Activated CD4-positive, alpha-beta T cell treated with anti-CD3 and anti-CD28 coated beads, Interleukin-2, amount 50 U/mL, for 16 hours (primary cell): Measurements from ENCODE around the gene CLASRP.
A peak's percentile ranks its signal among the peaks of the same experiment; 100 is the strongest.

Experiments
- DNase-seq: peaks from one replicate; pipeline ENCODE4 v3.0.0-alpha.2; 2020

The CLASRP gene

DNA sequence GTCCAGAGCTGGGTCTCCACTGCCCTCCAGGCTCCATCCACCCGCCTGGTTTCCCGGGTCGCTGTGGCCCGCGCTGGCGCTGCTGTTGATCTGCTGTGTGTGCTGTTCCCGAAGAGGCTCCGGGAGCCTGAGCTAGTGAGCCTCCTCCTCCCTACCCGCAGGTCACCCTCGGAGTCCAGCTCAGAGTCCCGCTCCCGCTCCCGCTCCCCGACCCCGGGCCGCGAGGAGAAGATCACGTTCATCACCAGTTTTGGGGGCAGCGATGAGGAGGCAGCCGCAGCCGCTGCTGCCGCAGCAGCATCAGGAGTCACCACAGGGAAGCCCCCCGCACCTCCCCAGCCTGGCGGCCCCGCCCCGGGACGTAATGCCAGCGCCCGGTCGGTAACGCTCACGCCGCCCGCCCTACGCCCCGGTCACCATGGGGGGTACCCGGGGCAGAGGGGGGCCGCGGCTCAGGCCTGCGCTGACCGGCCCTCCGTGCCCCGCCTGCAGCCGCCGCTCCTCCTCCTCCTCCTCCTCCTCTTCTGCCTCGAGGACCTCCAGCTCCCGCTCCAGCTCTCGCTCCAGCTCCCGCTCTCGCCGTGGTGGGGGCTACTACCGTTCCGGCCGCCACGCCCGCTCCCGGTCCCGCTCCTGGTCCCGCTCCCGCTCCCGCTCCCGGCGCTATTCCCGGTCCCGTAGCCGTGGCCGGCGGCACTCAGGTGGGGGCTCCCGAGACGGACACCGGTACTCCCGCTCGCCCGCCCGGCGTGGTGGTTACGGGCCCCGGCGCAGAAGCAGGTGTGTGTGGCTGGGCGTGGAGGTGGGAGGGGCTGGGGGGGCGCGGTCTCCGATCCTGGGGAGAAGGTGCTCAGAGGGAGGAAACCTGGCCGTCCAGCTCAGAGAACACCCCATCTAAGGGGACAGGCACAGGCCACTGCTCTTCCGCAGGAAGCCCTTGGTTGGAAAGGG is 25.3 kb downstream of the CLASRP start:
- no peak for DNase-seq

DNA sequence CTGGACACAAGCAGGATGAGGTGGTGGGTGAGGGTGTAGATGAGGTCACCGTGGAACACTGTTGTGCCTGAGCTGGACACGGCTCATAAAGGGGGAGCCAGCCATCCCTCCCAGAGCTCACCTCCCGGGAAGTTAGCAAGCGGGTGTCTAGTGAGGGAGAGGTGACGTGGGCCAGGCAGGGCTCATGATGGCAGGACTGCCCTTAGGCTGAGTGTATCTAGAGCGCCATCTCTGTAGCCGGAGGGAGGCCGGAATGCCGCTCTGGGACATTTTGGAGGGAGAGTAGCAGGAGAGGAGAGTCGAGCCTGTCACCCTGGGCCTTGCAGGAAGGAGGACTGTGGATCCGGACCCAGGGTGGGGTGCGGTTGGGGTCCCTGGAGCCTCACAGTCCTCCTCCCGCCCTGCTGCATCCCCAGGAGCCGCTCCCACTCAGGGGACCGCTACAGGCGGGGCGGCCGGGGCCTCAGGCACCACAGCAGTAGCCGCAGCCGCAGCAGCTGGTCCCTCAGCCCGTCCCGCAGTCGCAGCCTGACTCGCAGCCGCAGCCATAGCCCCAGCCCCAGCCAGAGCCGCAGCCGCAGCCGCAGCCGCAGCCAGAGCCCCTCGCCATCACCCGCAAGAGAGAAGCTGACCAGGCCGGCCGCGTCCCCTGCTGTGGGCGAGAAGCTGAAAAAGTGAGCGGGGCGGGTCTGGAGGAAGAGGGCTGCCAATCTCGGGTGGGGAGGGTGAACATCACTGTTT is 28.2 kb downstream of the CLASRP start:
- DNase-seq: no peak

DNA sequence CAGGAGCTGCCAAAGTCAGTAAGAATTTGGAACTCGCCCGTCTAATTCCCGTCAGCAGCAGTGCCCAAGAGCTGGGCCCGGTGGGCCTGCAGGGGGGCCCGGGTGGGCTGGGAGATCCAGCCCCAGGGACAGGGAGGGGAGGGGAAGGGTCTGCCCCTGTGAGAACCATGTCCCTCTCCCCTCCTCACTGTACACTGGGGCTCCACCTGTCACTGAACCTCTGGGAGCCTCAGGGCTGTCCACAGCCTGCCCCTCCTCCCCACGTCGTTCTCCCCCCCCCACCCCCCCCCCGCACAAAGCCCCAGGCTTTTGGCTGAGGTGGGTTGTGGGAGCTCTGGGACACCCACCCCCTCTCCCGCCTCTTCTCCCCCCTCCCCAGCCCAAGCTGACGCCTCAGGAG is 29.2 kb downstream of the CLASRP start:
- DNase-seq: no peak

DNA sequence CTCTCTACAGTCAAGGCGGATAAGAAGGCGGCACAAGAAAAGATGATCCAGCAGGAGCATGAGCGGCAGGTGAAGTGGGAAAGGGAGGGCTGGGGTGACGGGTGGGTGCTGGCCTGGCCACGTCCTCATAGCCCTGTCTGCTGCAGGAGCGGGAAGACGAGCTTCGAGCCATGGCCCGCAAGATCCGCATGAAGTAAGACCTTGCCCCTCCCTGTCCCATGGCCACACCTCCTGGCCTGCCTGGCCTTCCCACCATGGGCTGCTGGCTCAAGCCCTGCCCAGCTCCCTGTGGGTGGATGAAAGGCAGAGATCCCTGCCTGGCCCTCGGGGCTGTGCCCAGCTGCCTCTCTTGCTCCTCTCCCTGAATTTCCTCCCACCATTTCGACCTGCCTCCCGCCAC is 30.2 kb downstream of the CLASRP start:
- DNase-seq: no peak

DNA sequence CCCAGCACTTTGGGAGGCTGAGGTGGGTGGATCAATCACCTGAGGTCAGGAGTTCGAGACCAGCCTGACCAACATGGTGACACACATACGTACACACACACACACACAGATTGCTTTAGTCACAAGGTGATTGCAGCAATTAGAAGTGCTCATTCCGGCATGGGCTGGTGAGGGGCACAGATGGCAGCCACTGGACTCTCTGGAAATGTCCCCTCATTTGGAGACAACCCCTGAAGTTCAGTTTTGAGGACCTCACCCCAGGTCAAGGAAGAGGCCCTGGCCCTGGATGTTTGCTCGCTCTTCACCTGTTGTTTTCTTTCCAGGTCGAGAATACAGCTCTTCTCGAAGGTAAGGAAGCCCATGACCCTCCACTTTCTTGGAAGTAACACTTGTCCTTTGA is 31.4 kb downstream of the CLASRP start:
- DNase-seq: no peak

DNA sequence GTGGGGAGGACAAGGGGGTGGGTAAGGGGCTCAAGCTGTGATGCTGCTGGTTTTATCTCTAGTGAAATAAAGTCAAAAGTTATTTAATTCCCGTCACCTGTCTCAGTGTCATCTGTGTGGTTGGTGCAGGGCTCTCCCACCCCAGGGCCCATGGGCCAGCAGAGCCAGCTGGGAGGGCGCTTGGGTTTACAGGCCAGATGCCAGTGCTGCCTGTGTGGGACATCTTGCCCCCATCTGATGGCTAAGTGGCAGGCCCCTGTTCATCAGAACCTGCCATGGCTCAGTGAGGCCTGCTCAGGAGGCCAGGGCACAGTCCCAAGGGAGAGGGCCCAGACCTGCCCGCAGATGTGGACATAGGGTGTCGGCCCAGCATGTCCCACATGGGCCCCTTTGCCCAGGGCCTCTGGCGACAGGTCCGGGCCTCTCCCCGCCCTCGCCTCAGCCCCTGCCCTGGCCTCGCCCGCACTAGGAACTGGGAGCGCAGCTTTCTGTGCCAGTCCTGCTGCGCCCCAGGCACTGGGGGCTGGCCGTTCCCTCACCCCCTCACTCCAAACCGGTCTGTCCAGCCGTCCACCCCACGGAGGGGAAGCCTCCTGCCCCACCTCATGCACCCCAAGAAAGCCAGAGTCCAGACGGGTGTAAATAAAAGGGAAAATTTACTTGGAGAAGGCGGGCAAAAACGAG is 32.2 kb downstream of the CLASRP start:
- DNase-seq: no peak

DNA sequence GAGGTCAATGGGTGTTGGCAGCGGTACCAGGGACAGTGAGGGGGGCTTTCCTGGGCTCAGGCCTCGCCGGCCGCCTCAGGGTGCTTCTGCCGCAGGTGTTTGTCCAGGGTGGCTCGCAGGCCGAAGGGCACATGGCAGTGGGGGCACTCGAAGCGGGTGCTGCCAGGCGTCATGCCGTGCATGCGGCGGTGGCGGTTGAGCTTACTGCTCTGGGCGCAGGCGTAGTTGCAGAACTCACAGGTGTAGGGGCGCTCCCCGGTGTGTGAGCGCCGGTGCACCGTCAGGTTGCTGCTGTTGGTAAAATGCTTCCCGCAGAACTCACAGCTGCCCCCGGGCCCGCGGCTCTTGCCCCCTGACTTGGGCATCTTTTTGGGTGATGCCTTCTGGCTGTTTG is 32.7 kb downstream of the CLASRP start:
- DNase-seq: no peak

DNA sequence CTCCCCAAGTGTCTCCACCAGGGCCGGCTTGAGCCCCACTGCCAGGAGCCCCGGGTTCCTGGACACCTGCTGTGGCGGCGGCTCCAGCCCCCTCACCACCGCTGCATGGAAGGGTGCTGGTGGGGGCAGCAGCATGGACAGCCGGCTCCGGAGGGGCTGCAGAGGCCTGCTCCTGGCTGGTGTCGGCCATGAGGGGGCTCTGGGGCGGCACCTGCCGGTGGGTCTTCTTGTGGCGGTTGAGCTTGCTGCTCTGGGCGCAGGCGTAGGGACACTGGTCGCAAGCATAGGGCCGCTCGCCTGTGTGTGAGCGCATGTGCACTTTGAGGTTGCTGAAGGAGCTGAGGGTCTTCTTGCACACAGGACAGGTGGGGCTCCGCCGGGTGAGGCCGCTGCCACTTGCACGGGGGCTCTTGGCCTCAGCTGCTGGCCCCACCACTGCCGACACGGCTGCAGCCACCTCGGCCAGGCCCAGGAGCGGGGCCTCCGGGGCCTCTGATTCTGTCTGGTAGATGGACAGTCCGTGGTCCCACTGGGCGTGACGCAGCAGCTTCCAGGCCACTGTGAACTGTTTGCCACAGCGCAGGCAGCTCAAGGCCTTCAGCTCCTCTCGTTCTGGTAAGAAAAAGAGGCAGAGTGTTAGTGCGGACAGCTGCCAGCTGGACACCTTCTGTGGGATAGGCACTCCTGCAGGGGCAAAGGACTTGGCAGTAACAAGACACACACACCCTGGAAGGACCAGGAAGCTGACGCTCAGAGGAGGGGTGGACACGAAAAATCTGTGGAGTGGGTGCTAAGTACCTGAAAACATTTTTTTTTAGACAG is 33.3 kb downstream of the CLASRP start:
- DNase-seq: no peak

DNA sequence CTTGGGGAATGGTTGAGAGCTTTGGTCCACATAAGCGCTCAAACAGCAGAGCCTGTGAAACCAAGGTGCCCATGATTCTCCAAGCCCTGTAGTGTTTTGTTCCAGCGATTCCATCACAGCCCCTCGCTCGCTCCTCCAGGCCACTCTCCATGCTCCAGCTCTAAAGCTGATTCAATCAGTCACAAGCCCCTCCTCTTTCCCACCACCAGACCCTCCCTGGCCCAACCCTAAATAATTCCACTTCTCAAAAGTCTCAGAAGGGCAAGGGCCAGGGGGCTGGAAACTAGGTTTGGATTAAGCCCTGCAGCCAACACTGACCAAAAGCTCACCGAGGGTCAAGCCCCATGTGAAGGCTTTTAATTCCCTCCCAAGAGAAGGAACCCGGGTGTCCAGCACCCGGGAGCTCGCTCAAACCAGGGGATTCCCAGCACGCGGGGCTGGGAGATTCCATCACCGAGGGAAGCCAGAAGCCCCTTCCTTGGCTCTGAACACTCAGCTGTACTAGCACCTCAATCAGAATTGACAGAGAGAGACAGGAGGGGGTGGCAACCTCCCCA is 36.0 kb downstream of the CLASRP start:
- no peak for DNase-seq

DNA sequence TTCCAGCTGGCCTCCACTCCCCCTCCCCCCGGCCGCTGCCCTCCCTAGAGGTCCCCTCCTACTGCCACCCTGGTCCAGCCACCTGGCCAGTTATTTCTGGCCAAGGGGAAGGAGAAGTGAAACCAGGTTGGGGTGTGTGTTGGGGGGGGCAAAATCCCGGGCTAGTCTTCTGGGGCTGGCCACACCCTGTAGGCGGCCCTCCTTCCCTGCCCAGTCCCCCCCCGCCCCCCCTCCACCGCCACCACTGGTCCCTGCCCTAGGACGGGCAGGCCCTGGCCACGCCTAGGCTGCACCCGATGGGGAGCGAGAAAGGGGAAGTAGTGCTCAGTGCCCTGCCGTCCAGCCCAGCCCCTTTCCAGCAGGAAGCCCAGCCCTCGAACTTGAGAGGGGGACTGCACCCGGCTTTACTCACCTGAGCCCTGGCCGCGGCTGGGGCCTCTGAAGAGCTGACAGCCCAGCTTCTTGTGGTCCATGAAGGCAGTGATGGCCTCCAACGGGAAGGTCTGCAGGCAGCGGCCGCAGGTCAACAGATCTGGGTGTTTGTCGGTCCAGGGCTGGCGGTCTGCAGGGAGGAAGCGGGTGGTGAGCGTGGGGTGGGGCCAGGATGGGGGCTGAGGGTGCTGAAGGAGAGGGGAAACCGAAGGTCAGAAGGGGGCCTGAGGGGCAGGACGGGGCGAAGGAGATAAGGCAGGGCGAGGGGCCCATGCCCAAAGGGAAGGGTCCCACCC is 36.6 kb downstream of the CLASRP start:
- DNase-seq: peak; percentile 58

DNA sequence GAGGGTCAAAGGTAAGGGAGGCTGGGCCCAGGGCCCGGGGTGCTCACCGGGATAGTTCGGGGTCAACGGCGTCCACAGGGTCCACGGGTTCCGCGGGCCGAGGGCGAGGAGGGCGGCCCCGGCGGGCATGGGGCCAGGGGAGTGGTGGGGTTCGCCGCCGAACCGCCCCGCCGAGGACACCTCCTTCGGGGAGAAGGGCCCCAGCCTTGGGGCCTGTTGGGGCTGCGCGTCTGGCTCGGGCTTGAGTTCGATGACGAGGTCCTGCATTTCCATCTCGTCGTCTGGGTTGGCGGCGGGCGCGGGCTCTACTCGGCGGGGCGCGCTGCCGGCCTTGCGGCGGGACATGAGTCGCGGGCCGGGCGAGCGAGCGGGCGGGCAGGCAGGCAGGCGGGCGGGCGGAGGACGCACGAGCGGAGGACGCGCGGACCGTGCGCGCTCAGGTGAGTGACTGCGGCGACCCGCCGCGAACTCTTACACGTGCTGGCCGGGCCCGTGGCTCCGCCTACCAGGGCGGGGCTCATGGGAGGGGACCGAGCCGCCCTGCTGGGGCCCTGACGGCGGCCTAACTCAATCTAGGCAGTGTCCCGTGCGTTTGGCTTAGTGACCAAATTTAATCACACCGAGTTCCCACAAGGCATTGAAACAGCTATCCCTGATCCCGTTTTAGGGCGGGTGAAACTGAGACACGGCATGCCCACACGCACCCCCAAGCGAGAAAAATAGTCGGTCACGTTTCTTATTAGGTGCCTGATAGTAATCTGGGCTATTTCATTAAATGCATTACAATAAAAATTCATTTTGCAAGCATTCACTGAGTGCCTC is 37.4 kb downstream of the CLASRP start, which contains the start of gene ZNF296:
TSS of gene ZNF296 (minus strand) at position 450 of the 822 bp plus-strand sequence. CDS start at position 345, 105 bp downstream.
- peak; percentile 88 for DNase-seq

DNA sequence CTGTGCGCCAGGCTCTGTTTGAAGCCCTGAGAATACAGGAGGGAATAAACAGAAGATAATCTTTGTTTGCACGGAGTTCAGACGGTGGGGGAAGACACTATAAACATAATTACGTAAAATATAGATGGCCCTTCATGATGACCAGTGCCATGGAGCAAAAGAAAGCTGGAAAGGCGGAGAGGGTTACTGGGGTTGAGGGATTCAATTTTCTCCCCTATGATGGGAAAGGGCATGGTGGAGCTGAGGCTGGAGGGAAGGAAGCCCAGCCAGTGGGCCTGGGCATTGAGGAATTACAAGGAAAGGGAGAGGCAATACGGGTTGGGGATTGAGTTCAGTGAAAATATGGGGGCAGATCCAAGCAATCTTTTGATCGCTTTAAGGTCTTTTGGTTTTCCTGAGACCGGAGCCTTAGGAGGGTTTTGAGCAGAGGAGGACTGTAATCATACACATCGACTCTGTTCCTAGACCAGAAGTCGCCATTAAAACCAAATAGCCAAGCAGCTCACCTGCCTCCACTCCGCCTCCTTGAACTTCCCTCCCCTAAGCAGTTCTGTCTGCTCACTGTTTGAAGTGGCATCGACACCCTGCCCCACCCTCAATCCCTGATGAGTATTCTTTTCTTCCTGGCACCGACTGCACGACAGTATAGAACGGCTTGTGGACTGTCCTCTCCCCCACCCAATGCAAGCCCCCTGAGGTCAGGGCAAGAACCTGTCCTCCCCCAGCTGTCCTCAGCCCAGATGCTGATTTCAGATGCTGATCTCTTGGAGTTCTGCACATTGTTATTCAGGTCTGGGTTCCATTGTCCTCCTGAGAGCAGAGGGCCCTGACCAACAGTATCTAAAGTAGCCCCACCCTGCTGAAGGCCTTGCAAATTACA is 38.2 kb downstream of the CLASRP start:
- no peak for DNase-seq

DNA sequence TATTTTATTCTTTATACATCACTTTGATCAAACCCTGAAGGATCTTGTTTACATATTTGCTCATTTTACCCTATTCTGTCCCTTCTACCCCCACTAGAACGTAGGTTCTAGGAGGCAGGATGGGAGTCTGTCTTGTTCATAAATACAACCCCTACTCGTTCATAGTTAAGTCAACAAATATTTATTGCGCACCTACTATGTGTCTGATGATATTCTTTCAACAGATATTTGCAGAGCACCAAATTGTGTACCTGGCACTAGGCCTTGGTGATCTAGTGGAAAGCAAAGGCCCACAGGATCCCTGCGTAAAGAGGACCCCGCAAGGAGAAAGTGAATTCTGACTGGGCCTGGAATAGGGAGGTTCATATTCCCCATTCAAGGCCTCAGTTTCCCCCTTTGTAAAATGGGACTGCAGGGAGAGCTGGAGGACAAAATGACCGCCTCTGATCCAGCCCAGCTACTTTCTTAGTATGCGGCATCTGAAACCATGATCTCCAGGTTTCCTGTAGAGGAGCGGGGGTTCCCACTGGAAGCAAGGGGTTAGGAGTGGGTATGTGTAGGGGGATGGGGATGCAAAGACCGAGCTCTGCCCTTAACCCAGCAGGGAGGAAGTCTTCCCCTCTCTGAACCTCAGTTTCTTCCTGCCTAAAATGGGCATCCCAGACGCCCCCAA is 39.7 kb downstream of the CLASRP start:
- no peak for DNase-seq

DNA sequence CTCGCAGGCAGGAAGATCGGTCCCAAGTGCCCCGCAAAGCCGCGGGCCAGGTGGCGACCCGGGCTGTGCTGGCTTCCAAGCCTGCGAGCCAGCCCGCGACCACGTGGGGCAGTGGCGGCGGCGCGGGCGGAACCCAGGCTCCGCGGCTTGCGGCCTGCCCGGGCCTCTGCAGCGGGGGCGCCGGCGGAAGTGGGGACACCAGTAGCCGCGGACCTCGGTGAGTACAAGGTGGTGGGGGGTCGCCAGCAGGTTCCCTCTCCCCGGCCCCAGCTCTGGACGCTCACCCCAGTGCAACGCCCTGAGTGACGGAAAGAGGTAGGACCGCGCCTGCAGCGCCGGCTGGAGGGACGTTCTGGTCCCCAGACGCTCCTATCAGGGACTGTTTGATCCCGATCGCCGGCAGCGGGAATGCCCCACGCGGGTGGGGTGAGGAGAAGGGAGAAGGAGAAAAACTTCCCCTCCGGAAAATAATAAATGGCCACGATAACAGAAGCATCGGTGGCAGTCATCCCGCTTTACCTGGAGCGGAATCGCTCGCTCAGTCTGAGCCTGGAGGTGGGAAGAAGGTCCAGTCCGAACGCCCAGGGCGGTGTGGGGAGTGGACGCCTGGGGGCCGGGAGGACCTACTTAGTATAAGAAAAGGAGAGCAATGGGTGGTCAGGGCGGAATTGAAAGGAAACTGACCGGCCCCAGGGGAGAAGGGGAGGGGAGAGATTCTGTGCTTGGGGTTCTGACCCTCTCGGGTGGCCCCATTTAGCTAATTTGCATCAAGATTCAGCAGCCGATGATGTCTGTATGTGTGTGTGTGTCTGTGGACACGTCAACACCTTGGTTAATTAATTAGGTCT is 40.4 kb downstream of the CLASRP start, which contains the start of gene GEMIN7:
TSS of gene GEMIN7 (plus strand) at position 198 of the 848 bp plus-strand sequence. CDS start 10,855 bp downstream, outside the sequence.
- DNase-seq: peak; percentile 85

DNA sequence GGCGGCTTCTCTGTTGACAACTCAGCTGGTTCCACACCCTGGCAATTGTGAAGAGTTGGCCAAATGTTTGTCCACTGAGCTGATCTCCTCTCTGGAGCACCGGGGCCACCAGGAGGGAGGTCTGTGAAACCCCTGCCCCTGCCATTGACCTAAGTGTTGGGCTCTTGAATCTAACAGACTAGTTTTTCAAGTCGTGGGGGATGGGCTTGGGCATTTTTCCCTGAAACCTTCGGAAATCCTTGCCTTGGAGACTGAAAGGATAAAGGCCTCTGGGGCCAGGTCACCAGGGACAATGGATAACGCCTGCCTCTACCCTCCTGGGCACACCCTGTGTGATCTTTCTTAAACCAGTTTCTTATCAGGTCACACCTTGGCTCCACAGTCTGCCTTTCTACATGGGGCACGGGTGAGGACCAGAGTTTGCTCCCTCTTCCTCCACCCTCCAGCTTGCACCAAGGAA is 41.1 kb downstream of the CLASRP start:
- DNase-seq: no peak

DNA sequence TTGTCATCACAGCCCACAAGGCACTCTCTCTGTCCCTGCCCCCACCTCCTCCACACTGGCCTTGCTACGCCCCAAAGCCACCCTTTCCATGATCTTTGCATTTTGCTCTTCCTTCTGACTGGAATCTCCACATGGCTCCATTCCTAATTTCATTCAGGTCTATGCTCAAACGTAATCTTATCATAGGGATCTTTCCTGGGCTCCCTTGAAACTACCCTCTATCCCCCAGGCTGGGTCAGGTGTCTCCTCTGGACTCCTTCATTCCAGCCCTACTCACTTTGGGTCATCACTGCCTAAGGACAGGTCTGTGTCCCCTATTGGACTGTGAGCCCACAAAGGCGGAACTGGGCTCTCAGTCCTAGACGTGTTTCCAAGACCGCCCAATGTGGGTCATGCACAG is 43.3 kb downstream of the CLASRP start:
- no peak for DNase-seq

DNA sequence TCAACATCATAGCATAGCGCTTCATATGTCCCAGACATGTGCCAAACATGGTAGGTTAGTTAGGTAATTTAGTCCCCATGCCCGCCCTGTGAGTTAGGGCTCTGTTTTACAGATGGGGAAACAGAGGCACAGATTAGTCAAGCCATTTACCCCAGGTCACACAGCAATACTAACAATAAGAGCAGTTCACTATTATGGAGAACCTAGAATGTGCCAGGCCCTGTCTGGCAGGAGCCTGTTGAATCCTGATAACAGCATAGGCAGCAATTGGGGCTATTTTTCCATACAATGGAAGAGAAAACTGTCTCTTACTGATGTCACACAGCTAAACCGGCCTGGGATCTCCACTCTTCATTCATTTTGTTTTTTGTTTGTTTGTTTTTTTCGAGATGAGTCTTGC is 47.6 kb downstream of the CLASRP start:
- DNase-seq: no peak

DNA sequence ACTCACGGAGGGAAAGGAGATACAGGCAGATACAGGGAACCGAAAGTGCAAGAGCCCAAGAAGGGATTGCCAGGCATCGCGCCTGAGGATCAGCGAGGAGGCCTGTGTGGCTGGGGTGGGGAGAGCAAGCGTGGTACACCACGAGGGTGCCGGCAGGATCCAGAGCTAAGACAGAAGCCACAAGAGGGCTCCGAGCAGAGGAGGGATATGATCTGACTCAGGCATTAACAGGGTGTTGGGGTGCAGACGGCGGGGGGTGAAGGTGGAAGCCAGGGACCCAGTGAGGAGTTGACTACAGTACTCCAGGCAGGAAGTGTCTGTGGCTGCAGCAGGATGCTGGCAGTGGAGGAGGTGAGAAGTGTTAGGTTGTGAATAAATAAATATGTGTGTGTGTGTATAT is 48.7 kb downstream of the CLASRP start:
- peak; percentile 77 for DNase-seq
